Choroid plexus epithelial cell (primary cell): ENCODE measurements around the gene FAM117A.
"Not testable (repeated sequence)": the region's sequence is repeated elsewhere in the genome, so short reads cannot be mapped to it uniquely, and the experiment has no call there.

ENCODE experiments used
- DNase-seq: peaks from one replicate; pipeline ENCODE4 v3.0.0-alpha.2; 2010; ENCODE audit warnings: low read depth
- H3K4me3 ChIP-seq: 2 replicates; pipeline ENCODE4 v1.5.1; 2011; ENCODE audit warnings: low read depth, mild to moderate bottlenecking, control low read depth, low read length, moderate library complexity
- CTCF ChIP-seq: conservative IDR thresholded peaks from 2 replicates; pipeline ENCODE4 v1.5.1; 2011; ENCODE audit warnings: low read depth, mild to moderate bottlenecking, control low read depth, inconsistent platforms, low read length, moderate library complexity

The FAM117A gene

GRCh38 chr17:49677933-49678847, 85.7 kb downstream of the FAM117A start, which contains the start of gene SPOP:
Gene SPOP, minus strand, starts transcription at chr17:49678097. Its CDS starts 55,287 bp downstream, at chr17:49622810.
- peak; percentile 100 for DNase-seq
- no peak for TF ChIP-seq CTCF
- peak within 1 kb of the TSS; percentile 73 for H3K4me3 ChIP-seq

DNA sequence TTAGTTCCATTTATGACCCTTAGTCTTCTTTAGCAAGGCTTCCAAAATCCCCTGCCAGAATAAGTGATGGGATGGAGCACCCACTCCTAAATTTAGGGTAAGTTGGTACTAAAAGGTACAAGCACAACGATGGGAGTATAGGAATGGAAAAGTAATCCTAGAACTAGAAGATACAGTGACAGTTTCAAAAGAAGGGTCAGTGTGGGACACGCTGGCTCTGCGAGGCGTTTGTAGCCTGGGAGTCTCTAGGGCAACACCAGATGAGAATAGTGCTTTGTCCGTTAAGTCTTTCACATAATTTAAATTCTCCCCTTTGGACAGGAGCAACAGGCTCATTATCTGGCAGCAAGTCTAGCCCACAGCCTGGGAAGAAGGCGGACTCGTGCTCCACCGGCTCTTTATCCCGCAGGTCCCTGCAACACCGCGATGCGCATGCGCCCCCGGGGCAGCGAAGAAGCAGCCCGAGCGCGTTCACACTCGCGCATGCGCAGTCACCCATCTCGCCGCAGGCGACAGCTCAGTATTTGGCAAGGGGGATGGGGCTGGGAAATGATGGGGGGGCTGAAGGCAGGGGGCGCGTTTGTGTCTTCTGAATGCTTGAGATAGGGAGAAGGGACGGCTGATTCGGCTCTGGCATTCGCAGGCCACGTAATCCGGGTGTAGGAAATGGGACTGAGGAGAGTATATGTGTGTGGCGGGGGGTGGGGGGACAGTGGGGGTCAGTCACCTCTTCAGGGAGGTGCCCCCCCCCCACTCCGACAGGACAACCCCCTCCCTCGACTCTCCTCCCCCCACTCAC, 86.6 kb downstream of the FAM117A start:
- peak; percentile 96 for DNase-seq
- H3K4me3 ChIP-seq: peak overlapping the region; percentile 73
- TF ChIP-seq CTCF: peak; percentile 34

GRCh38 chr17:49676276-49676868, 87.6 kb downstream of the FAM117A start:
- no peak for TF ChIP-seq CTCF
- H3K4me3 ChIP-seq: peak overlapping the region; percentile 73
- peak; percentile 63 for DNase-seq

DNA sequence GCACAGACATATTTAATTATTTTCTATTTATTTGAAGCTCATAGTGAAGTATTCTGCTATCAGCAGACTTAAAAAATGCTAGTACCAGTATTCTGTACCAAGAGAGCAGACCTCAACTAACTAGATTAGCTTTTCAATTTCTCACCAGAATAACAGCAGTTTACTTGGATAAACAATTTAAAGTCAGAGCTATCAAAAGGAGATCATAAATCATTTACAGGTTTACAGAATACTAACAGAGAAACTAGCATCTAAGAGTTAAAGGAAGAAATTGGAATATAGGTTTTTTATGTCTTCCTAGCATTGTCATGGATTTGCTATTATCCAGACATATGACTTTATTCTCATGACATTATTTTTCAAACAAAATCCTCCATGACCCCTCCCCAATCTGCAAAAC, 89.4 kb downstream of the FAM117A start:
- no peak for DNase-seq
- TF ChIP-seq CTCF: no peak
- H3K4me3 ChIP-seq: no peak overlapping the region

- not testable (repeated sequence) for H3K4me3 ChIP-seq, DNase-seq
These were observed 90.3 kb downstream of the FAM117A start for GRCh38 chr17:49673679-49674078.

GRCh38 chr17:49670641-49671040, 93.3 kb downstream of the FAM117A start:
- no peak overlapping the region for H3K4me3 ChIP-seq
- no peak for TF ChIP-seq CTCF
- DNase-seq: no peak

DNA sequence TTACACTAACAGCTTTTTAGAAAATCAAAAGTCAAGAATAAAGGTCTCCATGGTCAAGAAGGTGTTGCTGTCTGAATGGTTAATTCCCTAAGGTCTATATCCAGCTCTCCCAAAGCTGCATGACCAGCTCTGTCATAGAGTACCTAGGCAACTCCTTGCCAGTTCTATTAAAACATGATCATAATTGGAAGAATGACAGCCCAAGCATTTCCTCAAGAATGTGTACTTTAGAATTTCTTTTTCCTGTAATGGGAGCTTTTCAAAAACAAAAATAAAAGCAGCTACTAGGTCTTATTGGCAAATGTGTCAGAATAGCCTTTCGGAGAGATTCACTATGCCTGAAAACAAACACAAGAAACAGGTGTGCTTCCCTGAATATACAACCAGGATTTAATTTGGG, 93.9 kb downstream of the FAM117A start:
- no peak for TF ChIP-seq CTCF
- H3K4me3 ChIP-seq: no peak overlapping the region
- no peak for DNase-seq
